CD14-positive monocyte (primary cell): Measurements from ENCODE around the gene AMOT. TPM values are rescaled to one million over a fixed set of nuclear protein-coding genes. Genes with fewer than 3 reads are reported as not detected.

ENCODE experiments used
- DNase-seq, 3 donors: peaks; one replicate each; pipeline ENCODE4 v3.0.0-alpha.2; 2011 to 2022
- H2AFZ ChIP-seq: 2 replicates; pipeline ENCODE4 v1.6.0; 2012; ENCODE audit warnings: mild to moderate bottlenecking, low read depth, low read length, inconsistent platforms; ENCODE audit not compliant: insufficient read depth, poor library complexity, severe bottlenecking
- H3K27ac ChIP-seq, 2 donors: 1 replicate in 1 of 2; 2 replicates in 1 of 2; pipeline ENCODE4 v1.5.1; 2012 to 2013; ENCODE audit warnings: low read length in 2 of 2, control low read depth in 1 of 2, inconsistent platforms in 1 of 2, low read depth in 1 of 2, mild to moderate bottlenecking in 1 of 2
- H3K27me3 ChIP-seq, 2 donors: one replicate each; pipeline versions ENCODE4 v1.6.0 to v1.6.1; 2011 to 2013; ENCODE audit warnings: low read length in 2 of 2; ENCODE audit not compliant: control insufficient read depth in 2 of 2, insufficient read depth in 2 of 2
- H3K36me3 ChIP-seq, 2 donors: replicated peaks in 1 of 2; 1 replicate in 1 of 2; 2 replicates in 1 of 2; pipeline versions ENCODE4 v1.5.1 to v1.6.1; 2012 to 2013; ENCODE audit warnings: low read length in 2 of 2, control low read depth in 1 of 2, inconsistent platforms in 1 of 2, mild to moderate bottlenecking in 1 of 2; ENCODE audit not compliant: insufficient read depth in 2 of 2, control insufficient read depth in 1 of 2
- H3K4me1 ChIP-seq, 2 donors: 1 replicate in 1 of 2; 2 replicates in 1 of 2; pipeline versions ENCODE4 v1.5.1 to v1.6.1; 2012 to 2013; ENCODE audit warnings: low read length in 2 of 2, control low read depth in 1 of 2, inconsistent platforms in 1 of 2, mild to moderate bottlenecking in 1 of 2, moderate library complexity in 1 of 2; ENCODE audit not compliant: insufficient read depth in 2 of 2, control insufficient read depth in 1 of 2
- H3K4me2 ChIP-seq: replicated peaks from 2 replicates; pipeline ENCODE3; 2012; ENCODE audit warnings: low read length, moderate library complexity, mild to moderate bottlenecking; ENCODE audit not compliant: poor library complexity, severe bottlenecking; ENCODE audit errors: extremely low read depth
- H3K4me3 ChIP-seq, 3 experiments: fragments of 200-600 bp in 1 of 3; sonication (generic) in 1 of 3; replicated peaks in 1 of 3; 1 replicate in 2 of 3; 2 replicates in 1 of 3; pipeline ENCODE4 v1.5.1; 2011 to 2013; ENCODE audit warnings: low read length in 3 of 3, mild to moderate bottlenecking in 3 of 3, control low read depth in 2 of 3, low read depth in 2 of 3, inconsistent platforms in 1 of 3, moderate library complexity in 1 of 3
- H3K79me2 ChIP-seq: 2 replicates; pipeline ENCODE4 v1.6.0; 2012; ENCODE audit warnings: mild to moderate bottlenecking, control low read depth, inconsistent platforms, low read length, moderate library complexity; ENCODE audit not compliant: insufficient read depth
- H3K9ac ChIP-seq: 2 replicates; pipeline ENCODE4 v1.6.0; 2017; ENCODE audit warnings: low read length, mild to moderate bottlenecking; ENCODE audit not compliant: insufficient read depth, poor library complexity, severe bottlenecking
- H3K9me3 ChIP-seq, 2 donors: replicated peaks in 1 of 2; 1 replicate in 1 of 2; 2 replicates in 1 of 2; pipeline versions ENCODE4 v1.5.1 to v1.6.1; 2012 to 2013; ENCODE audit warnings: low read length in 2 of 2, control low read depth in 1 of 2; ENCODE audit not compliant: control insufficient read depth in 1 of 2, insufficient read depth in 1 of 2
- H4K20me1 ChIP-seq: 2 replicates; pipeline ENCODE4 v1.6.0; 2012; ENCODE audit warnings: mild to moderate bottlenecking, low read length, control low read depth, moderate library complexity; ENCODE audit not compliant: insufficient read depth
- H3K27ac Mint-ChIP-seq, 7 donors: one replicate each; pipeline ENCODE4 v1.8.0; 2020; ENCODE audit warnings: mild to moderate bottlenecking in 7 of 7, mixed read lengths in 7 of 7, moderate library complexity in 6 of 7, inconsistent platforms in 2 of 7
- H3K27me3 Mint-ChIP-seq, 3 donors: one replicate each; pipeline ENCODE4 v1.8.0; 2021 to 2022; ENCODE audit warnings: low read depth in 3 of 3, mild to moderate bottlenecking in 3 of 3, mixed read lengths in 3 of 3, moderate library complexity in 3 of 3, inconsistent platforms in 1 of 3
- H3K36me3 Mint-ChIP-seq, 2 donors: one replicate each; pipeline ENCODE4 v1.8.0; 2020; ENCODE audit warnings: mixed read lengths in 2 of 2, inconsistent platforms in 1 of 2, mild to moderate bottlenecking in 1 of 2
- H3K4me1 Mint-ChIP-seq: one replicate; pipeline ENCODE4 v1.8.0; 2020; ENCODE audit warnings: mild to moderate bottlenecking, mixed read lengths
- H3K4me3 Mint-ChIP-seq, 2 donors: one replicate each; pipeline ENCODE4 v1.8.0; 2020; ENCODE audit warnings: mild to moderate bottlenecking in 2 of 2, mixed read lengths in 2 of 2, moderate library complexity in 1 of 2
- H3K9me3 Mint-ChIP-seq, 7 donors: one replicate each; pipeline ENCODE4 v1.8.0; 2020 to 2022; ENCODE audit warnings: mixed read lengths in 7 of 7, mild to moderate bottlenecking in 6 of 7, moderate library complexity in 6 of 7, inconsistent platforms in 2 of 7
- CTCF ChIP-seq: fragments of 200-600 bp; IDR thresholded peaks from one replicate; pipeline ENCODE4 v1.8.0; 2022; ENCODE audit warnings: antibody characterized with exemption, mild to moderate bottlenecking
- WGBS: methylation state at CpG from one replicate; pipeline ENCODE4 v1.1.5; 2013; ENCODE audit warnings: missing lambda C conversion rate; ENCODE audit not compliant: insufficient coverage; 5-methylcytosine and 5-hydroxymethylcytosine counted together
- intact Hi-C, 2 donors: fragments of 100-400 bp; cut with micrococcal nuclease; formaldehyde crosslinking; loops; one replicate each; pipeline versions ENCODE4 v1.15.0 to v1.15.1; 2023
- polyA plus RNA-seq, 3 donors: library from polyadenylated mRNA; depleted of rRNA in 1 of 3; unstranded in 2 of 3; stranded (reverse) in 1 of 3; fragments of 300-500 nt in 2 of 3; fragments of >200 nt in 1 of 3; fragmentation: Illumina TruSeq in 2 of 3; gene quantifications; 1 replicate in 2 of 3; 2 replicates in 1 of 3; pipeline ENCODE4 v1.2.3, GENCODE V29; 2012 to 2021

The AMOT gene
- polyA plus RNA-seq, 3 donors: 0.04 to 0.11 TPM; not detected in 1

DNA sequence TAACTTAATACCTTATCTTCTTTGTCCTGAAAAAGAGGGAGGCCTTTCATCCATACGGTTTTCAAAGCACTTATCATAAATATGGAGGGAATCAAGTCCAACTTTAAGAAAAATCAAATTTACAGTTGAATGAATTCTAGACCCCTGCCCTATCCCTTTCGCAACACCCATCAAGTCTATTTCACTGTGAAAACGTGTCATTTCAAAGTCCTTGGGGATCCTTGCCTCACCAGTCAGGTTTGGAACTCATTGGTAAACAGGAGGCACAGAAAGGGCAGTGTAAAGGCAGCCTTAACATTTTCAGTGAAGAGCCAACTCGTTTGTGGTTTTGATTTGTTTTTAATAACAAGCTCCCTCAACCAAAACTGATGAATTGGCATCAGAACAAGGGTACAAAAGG lies 66.5 kb downstream of the AMOT start:
- intact Hi-C loops: no loop called here
- no peaks in the 10 kb centered on the region for H3K4me1 ChIP-seq
- DNase-seq: no peak
- Mint-ChIP-seq H3K27me3 (peaks cover 2 to 5% (median 4%) of the 10 kb centered on the region in 3 donors), H3K4me3 (no peak overlapping the region), H3K4me1 (no peaks in the 10 kb centered on the region), H3K36me3 (peaks cover 0 to under 1% of the 10 kb centered on the region in 2 donors), H3K9me3 (peaks cover 0 to 2% (median 0%) of the 10 kb centered on the region in 7 donors), H3K27ac (no peak overlapping the region)
- no peak for TF ChIP-seq CTCF
- no peaks in the 10 kb centered on the region for H3K36me3 ChIP-seq
- H3K79me2 ChIP-seq: no peaks in the 10 kb centered on the region
- no peak overlapping the region for H3K27ac ChIP-seq
- no peaks in the 10 kb centered on the region for H3K9me3 ChIP-seq
- H4K20me1 ChIP-seq: no peaks in the 10 kb centered on the region
- H3K9ac ChIP-seq: no peak overlapping the region
- H3K4me2 ChIP-seq: no peak overlapping the region
- WGBS: no CpG with 5 or more reads among the region's 4 CpGs
- no peak overlapping the region for H2AFZ ChIP-seq
- H3K4me3 ChIP-seq: no peak overlapping the region
- no peaks in the 10 kb centered on the region for H3K27me3 ChIP-seq

DNA sequence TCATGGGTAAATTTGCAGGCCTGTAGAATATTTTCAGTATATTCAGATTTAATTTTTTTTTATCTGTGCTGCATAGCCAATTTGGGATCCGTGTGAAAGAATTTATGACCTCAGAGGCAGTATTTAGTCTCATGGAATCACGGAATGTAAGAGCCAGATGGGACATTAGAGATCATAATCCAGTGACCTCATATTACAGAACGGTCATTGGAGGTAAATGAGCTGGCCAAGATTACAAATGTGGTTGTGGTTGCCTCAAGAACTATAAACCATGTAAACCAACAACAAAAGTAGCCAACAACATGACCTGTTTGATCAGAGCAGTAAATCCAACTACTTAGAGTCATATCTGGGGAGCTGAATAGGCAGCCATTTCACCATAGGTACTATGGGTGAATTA lies 71.6 kb downstream of the AMOT start:
- TF ChIP-seq CTCF: no peak
- no peak for DNase-seq
- Histone ChIP-seq H4K20me1 (no peaks in the 10 kb centered on the region), H3K36me3 (no peaks in the 10 kb centered on the region), H2AFZ (no peak overlapping the region), H3K9me3 (no peaks in the 10 kb centered on the region), H3K4me1 (no peaks in the 10 kb centered on the region), H3K4me2 (no peak overlapping the region), H3K4me3 (no peak overlapping the region), H3K9ac (no peak overlapping the region), H3K27ac (no peak overlapping the region), H3K27me3 (no peaks in the 10 kb centered on the region), H3K79me2 (no peaks in the 10 kb centered on the region)
- Mint-ChIP-seq H3K36me3 (no peaks in the 10 kb centered on the region), H3K4me1 (no peaks in the 10 kb centered on the region), H3K27ac (no peak overlapping the region), H3K4me3 (no peak overlapping the region), H3K9me3 (peaks cover 0 to 2% (median 0%) of the 10 kb centered on the region in 7 donors), H3K27me3 (peaks cover 2 to 4% (median 2%) of the 10 kb centered on the region in 3 donors)
- WGBS: no CpG with 5 or more reads among the region's 3 CpGs
- intact Hi-C loops: no loop called here
